ENCODE measurements around the gene RNU6-7.

Gene RNU6-7

DNA sequence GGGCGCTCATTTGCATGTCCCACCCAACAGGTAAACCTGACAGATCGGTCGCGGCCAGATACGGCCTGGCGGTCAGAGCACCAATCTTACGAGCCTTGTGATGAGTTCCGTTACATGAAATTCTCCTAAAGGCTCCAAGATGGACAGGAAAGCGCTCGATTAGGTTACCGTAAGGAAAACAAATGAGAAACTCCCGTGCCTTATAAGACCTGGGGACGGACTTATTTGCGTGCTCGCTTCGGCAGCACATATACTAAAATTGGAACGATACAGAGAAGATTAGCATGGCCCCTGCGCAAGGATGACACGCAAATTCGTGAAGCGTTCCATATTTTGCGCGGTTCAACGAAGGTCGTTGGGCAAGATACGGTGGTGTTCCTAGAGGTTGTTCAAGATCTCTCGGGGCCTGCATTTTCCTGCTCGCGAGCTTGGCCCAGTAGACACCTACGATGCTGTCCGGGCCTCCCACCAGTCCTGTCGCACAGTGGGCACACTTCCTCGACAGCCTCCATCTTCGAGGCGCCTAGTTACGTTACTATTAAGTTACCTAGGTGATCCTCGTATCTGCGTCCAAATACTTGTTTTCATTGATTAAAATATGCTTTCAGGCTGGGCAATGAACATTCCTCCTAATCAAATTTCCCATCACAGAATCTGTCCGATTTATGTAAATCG is at the start of gene RNU6-7:
Gene RNU6-7, plus strand, starts transcription at position 230 of the 675 bp plus-strand sequence.
- DNase-seq (ENCODE audit: extremely low read depth, insufficient read length) = peak; percentile 44
- TF ChIP-seq, protein P1, sequence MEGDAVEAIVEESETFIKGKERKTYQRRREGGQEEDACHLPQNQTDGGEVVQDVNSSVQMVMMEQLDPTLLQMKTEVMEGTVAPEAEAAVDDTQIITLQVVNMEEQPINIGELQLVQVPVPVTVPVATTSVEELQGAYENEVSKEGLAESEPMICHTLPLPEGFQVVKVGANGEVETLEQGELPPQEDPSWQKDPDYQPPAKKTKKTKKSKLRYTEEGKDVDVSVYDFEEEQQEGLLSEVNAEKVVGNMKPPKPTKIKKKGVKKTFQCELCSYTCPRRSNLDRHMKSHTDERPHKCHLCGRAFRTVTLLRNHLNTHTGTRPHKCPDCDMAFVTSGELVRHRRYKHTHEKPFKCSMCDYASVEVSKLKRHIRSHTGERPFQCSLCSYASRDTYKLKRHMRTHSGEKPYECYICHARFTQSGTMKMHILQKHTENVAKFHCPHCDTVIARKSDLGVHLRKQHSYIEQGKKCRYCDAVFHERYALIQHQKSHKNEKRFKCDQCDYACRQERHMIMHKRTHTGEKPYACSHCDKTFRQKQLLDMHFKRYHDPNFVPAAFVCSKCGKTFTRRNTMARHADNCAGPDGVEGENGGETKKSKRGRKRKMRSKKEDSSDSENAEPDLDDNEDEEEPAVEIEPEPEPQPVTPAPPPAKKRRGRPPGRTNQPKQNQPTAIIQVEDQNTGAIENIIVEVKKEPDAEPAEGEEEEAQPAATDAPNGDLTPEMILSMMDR (IDR thresholded peaks at IDR 0.05; ENCODE audit: insufficient read depth, low read length, poor library complexity, severe bottlenecking) = no peak
- H3K27me3 ChIP-seq (replicated peaks; ENCODE audit: control insufficient read depth, insufficient read depth, low read length) = no peaks in the 10 kb centered on the region
- peak within 1 kb of the TSS; percentile 69 for H3K4me3 ChIP-seq (replicated peaks; ENCODE audit: low read depth, low read length)
- H3K36me3 ChIP-seq (ENCODE audit: control insufficient read depth, insufficient read depth, low read length) = no peaks in the 10 kb centered on the region

DNA sequence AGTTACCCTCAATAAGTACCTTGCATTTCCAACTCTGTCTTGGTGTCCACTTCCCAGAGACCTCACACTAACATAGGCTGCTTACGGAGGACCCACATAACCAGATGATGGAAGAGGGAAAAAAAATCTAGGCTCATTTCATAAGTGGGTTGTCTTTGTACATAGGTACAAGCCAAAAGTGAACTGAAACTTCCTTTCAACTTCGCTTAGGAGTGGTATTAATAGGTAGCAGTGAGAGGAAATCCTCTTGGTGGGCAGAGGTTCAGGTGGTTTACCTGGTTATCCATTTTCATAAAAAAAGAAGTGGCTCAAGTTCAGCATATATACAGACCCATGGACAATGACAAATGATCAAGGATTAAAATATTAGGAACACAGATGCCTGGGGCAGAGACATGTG is 35.8 kb upstream of the RNU6-7 start:
- H3K36me3 ChIP-seq (ENCODE audit: control insufficient read depth, insufficient read depth, low read length) = no peaks in the 10 kb centered on the region

DNA sequence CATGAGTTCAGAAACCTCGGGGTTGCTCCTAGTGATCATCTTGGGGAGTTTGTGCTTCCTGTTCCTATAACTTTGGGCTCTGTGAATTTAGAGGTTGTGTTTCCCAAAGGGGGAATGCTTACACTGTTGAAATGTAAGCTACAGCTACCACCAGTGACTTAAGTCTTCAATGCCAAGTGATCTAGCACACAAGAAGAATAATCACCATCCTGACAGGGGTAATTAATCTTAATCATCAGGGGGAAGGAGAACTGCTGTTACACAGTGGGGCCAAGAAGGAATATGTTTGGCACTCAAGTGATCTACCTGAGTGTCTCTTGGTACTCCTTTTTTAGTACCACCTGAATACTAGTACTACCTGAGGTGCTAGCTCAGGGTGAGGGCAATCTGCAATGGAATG is 34.9 kb upstream of the RNU6-7 start:
- no peak overlapping the region for H3K4me3 ChIP-seq (replicated peaks; ENCODE audit: low read depth, low read length)
- no peak for DNase-seq (ENCODE audit: extremely low read depth, insufficient read length)
- TF ChIP-seq, protein P1 (IDR thresholded peaks at IDR 0.05; ENCODE audit: insufficient read depth, low read length, poor library complexity, severe bottlenecking) = no peak
- no peaks in the 10 kb centered on the region for H3K36me3 ChIP-seq (ENCODE audit: control insufficient read depth, insufficient read depth, low read length)
- H3K27me3 ChIP-seq (replicated peaks; ENCODE audit: control insufficient read depth, insufficient read depth, low read length) = no peaks in the 10 kb centered on the region

More for the DNA sequence above, 35.8 kb upstream of the RNU6-7 start:
- Histone ChIP-seq H3K27me3 (replicated peaks; ENCODE audit: control insufficient read depth, insufficient read depth, low read length) (no peaks in the 10 kb centered on the region), H3K4me3 (replicated peaks; ENCODE audit: low read depth, low read length) (no peak overlapping the region)
- no peak for DNase-seq (ENCODE audit: extremely low read depth, insufficient read length)
- TF ChIP-seq, protein P1 (IDR thresholded peaks at IDR 0.05; ENCODE audit: insufficient read depth, low read length, poor library complexity, severe bottlenecking) = no peak

DNA sequence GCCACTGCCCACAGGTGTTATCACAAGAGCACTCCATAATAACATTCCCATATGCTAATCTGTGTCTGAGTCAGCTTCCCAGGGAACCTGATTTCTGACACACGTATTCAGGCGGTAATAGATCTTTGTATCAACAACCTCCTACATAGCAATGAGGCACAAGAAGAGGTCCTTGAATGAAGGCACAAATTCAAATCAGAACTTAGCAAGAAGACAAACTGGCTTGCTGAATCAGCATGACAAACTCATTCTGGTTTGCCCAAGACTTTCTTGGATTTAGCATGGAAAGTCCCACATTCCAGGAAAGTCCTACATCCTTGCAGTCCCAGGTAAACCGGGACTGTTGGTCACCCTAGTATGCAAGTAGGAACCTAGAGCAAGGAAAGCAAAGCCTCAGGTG is 33.9 kb upstream of the RNU6-7 start:
- H3K36me3 ChIP-seq (ENCODE audit: control insufficient read depth, insufficient read depth, low read length) = no peaks in the 10 kb centered on the region
- TF ChIP-seq, protein P1 (IDR thresholded peaks at IDR 0.05; ENCODE audit: insufficient read depth, low read length, poor library complexity, severe bottlenecking) = no peak

DNA sequence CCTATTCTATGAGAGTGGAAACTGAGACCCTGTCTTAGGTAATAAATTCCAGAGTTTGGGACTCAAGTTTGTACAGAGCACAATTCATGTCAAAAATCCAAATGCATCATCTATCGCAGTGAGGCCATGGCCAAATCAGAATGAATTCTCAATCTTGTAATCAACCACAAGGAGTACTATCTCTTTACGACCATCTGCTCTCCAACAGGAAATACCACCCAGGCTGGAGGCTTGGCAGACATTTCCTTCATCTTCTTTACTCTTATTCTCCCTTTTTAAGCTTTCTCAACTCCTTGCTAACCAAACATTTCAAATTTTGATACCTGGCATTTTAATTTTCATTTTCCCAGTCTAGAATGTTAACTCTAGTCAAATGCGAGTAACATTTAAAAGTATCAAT is 32.7 kb upstream of the RNU6-7 start:
- Histone ChIP-seq H3K27me3 (replicated peaks; ENCODE audit: control insufficient read depth, insufficient read depth, low read length) (no peaks in the 10 kb centered on the region), H3K4me3 (replicated peaks; ENCODE audit: low read depth, low read length) (no peak overlapping the region), H3K36me3 (ENCODE audit: control insufficient read depth, insufficient read depth, low read length) (no peaks in the 10 kb centered on the region)
- no peak for DNase-seq (ENCODE audit: extremely low read depth, insufficient read length)
- TF ChIP-seq, protein P1 (IDR thresholded peaks at IDR 0.05; ENCODE audit: insufficient read depth, low read length, poor library complexity, severe bottlenecking) = no peak

More for the DNA sequence above, 33.9 kb upstream of the RNU6-7 start:
- no peaks in the 10 kb centered on the region for H3K27me3 ChIP-seq (replicated peaks; ENCODE audit: control insufficient read depth, insufficient read depth, low read length)
- no peak overlapping the region for H3K4me3 ChIP-seq (replicated peaks; ENCODE audit: low read depth, low read length)
- DNase-seq (ENCODE audit: extremely low read depth, insufficient read length) = no peak

Measured in GM06990 (cell line).